Smooth muscle cell (in vitro differentiated cells): ENCODE measurements around the gene PAPPA. TPM values are rescaled to one million over a fixed set of nuclear protein-coding genes. Genes with fewer than 3 reads are reported as not detected.

Experiments used
- DNase-seq: peaks from one replicate; lab custom pipeline; 2025; ENCODE audit not compliant: unreplicated experiment; lab: John Stamatoyannopoulos, UW
- H2AFZ ChIP-seq: fragments of 200-600 bp; sonication (generic); 2 replicates; pipeline ENCODE4 v1.6.0; 2016; ENCODE audit warnings: antibody characterized with exemption, low read depth, mild to moderate bottlenecking
- H3F3A ChIP-seq: fragments of 200-600 bp; sonication (generic); 2 replicates; pipeline ENCODE4 v1.6.0; 2017; ENCODE audit warnings: antibody characterized with exemption, low read depth
- H3K27ac ChIP-seq: fragments of 200-600 bp; sonication (generic); 2 replicates; pipeline ENCODE4 v1.5.1; 2016; ENCODE audit warnings: low read depth, mild to moderate bottlenecking
- H3K27me3 ChIP-seq: fragments of 200-600 bp; sonication (generic); 2 replicates; pipeline ENCODE4 v1.6.1; 2016; ENCODE audit warnings: low read depth, mild to moderate bottlenecking
- H3K36me3 ChIP-seq: fragments of 200-600 bp; sonication (generic); 2 replicates; pipeline ENCODE4 v1.5.1; 2016; ENCODE audit warnings: low read depth
- H3K4me1 ChIP-seq: fragments of 200-600 bp; sonication (generic); 2 replicates; pipeline ENCODE4 v1.5.1; 2016; ENCODE audit warnings: low read depth
- H3K4me2 ChIP-seq: fragments of 200-600 bp; sonication (generic); 2 replicates; pipeline ENCODE4 v1.6.0; 2016; ENCODE audit warnings: mild to moderate bottlenecking
- H3K4me3 ChIP-seq: fragments of 200-600 bp; sonication (generic); 2 replicates; pipeline ENCODE4 v1.5.1; 2016; ENCODE audit warnings: mild to moderate bottlenecking
- H3K79me2 ChIP-seq: fragments of 200-600 bp; sonication (generic); 2 replicates; pipeline ENCODE4 v1.6.0; 2016; ENCODE audit warnings: low read depth, mild to moderate bottlenecking
- H3K9ac ChIP-seq: fragments of 200-600 bp; sonication (generic); 2 replicates; pipeline ENCODE4 v1.6.0; 2016; ENCODE audit warnings: low read depth
- H3K9me3 ChIP-seq: fragments of 200-600 bp; sonication (generic); replicated peaks from 2 replicates; pipeline ENCODE4 v1.5.1; 2016; ENCODE audit warnings: low read depth
- H4K20me1 ChIP-seq: fragments of 200-600 bp; sonication (generic); 2 replicates; pipeline ENCODE4 v1.6.0; 2016; ENCODE audit warnings: low read depth
- CTCF ChIP-seq: fragments of 200-600 bp; sonication (generic); IDR thresholded peaks from 2 replicates; pipeline ENCODE4 v1.5.1; 2017; ENCODE audit warnings: borderline replicate concordance, mild to moderate bottlenecking, antibody characterized with exemption; ENCODE audit not compliant: insufficient read depth, poor library complexity, severe bottlenecking
- WGBS: methylation state at CpG from one replicate; pipeline ENCODE4 v1.1.7; 2016; ENCODE audit warnings: low lambda C conversion rate; 5-methylcytosine and 5-hydroxymethylcytosine counted together
- polyA plus RNA-seq: library from polyadenylated mRNA; unstranded; fragments of >200 nt; fragmentation: Nextera tagmentation; extraction: Ambion mirVana; gene quantifications from 2 replicates; pipeline ENCODE4 v1.2.1, GENCODE V29; 2016
- total RNA-seq: library from RNA; depleted of rRNA; stranded (reverse); fragments of >200 nt; gene quantifications from 2 replicates; pipeline ENCODE4 v1.2.3, GENCODE V29; 2014

Gene PAPPA
- total and polyA plus RNA-seq, 2 experiments from 2014 or later, result 27.7 to 114 TPM

GRCh38 chr9:116193636-116194035 lies 40.0 kb downstream of the PAPPA start:
- no peaks in the 10 kb centered on the region for H3K27me3 ChIP-seq
- H2AFZ ChIP-seq, result no peak overlapping the region
- H3K4me2 ChIP-seq, result peak overlapping the region; percentile 36
- no peak for TF ChIP-seq CTCF
- peaks cover 3% of the 10 kb centered on the region for H3K36me3 ChIP-seq
- H3F3A ChIP-seq, result peaks cover 8% of the 10 kb centered on the region
- peaks cover 22% of the 10 kb centered on the region for H3K79me2 ChIP-seq
- no peak for DNase-seq
- H3K27ac ChIP-seq, result peak overlapping the region; percentile 68
- peaks cover 8% of the 10 kb centered on the region for H3K4me1 ChIP-seq
- H3K4me3 ChIP-seq, result no peak overlapping the region
- no peaks in the 10 kb centered on the region for H3K9me3 ChIP-seq
- peak overlapping the region; percentile 43 for H3K9ac ChIP-seq
- H4K20me1 ChIP-seq, result peaks cover 64% of the 10 kb centered on the region

GRCh38 chr9:116196806-116197205 lies 43.2 kb downstream of the PAPPA start:
- H3K4me3 ChIP-seq, result no peak overlapping the region
- peaks cover 74% of the 10 kb centered on the region for H4K20me1 ChIP-seq
- H2AFZ ChIP-seq, result no peak overlapping the region
- no peaks in the 10 kb centered on the region for H3K9me3 ChIP-seq
- no peaks in the 10 kb centered on the region for H3K27me3 ChIP-seq
- 91% methylated on average over 2 of the region's 2 CpGs for WGBS
- no peak overlapping the region for H3K27ac ChIP-seq
- peaks cover 5% of the 10 kb centered on the region for H3K4me1 ChIP-seq
- peaks cover 8% of the 10 kb centered on the region for H3K36me3 ChIP-seq
- no peak overlapping the region for H3K9ac ChIP-seq
- H3K79me2 ChIP-seq, result peaks cover 26% of the 10 kb centered on the region
- TF ChIP-seq CTCF, result no peak
- H3F3A ChIP-seq, result peaks cover 8% of the 10 kb centered on the region
- no peak for DNase-seq
- H3K4me2 ChIP-seq, result no peak overlapping the region

DNA sequence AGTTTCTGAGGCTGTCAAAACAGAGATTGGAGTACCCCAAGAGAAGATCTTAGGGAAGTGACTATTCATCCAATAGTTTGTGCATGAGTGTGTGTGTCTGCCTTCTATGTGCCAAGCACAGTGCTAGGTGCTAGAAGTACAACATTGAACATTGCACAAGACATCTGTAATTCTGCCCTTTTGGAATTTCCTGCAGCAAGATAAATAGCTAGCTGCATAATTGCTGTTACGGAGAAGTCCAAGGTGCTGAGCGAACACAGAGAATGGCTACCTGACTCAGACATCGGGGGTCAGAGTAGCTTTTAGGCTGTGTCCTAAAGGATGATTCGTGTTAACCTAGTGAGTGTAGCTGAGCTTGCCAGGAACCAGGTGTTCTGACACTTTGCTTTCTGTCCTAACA lies 44.8 kb downstream of the PAPPA start:
- Histone ChIP-seq H3K4me1 (peaks cover 2% of the 10 kb centered on the region), H3K9me3 (no peaks in the 10 kb centered on the region), H3K9ac (no peak overlapping the region), H2AFZ (no peak overlapping the region), H4K20me1 (peaks cover 84% of the 10 kb centered on the region), H3K27me3 (no peaks in the 10 kb centered on the region), H3K4me2 (no peak overlapping the region), H3F3A (peaks cover 8% of the 10 kb centered on the region), H3K36me3 (peaks cover 16% of the 10 kb centered on the region), H3K4me3 (no peak overlapping the region), H3K27ac (no peak overlapping the region), H3K79me2 (peaks cover 26% of the 10 kb centered on the region)
- no peak for DNase-seq
- 78% methylated on average over 4 of the region's 4 CpGs for WGBS
- no peak for TF ChIP-seq CTCF

DNA sequence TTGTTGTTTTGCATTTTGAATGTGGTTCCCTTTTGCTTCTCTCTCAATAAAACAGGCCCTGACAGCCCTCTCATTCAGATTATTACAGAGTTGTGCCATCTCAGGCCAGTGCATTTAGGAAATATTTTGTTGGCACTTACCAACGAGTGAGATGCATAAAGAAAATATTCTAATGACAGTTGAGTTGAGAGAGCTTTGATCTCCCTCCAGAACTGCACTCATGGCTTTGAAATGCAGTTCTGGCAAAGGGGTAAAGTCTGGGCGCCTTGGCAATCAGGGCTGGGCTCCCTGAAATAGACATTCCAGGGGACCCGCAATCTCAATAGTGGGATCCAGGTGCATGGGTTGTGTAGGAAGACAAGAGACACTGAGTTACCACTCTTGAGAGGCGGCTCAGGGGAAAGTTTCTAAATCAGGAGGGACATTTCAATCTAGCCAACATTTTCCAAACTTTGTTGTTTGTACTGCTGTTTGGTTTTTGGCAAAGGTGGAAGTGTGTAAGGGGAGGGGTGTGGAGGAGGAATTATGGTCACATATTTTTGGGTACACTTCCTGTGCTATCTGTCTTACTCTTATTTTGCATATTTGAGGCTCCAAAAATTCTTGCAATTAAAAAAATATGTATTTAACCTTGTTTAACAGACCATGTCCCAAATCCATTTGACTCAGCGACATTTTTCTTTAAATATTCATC lies 48.8 kb downstream of the PAPPA start:
- no peak for TF ChIP-seq CTCF
- Histone ChIP-seq H3K4me1 (no peaks in the 10 kb centered on the region), H3K79me2 (peaks cover 19% of the 10 kb centered on the region), H3K9me3 (no peaks in the 10 kb centered on the region), H3K9ac (no peak overlapping the region), H2AFZ (no peak overlapping the region), H4K20me1 (peaks cover 63% of the 10 kb centered on the region), H3K36me3 (peaks cover 16% of the 10 kb centered on the region), H3K27me3 (no peaks in the 10 kb centered on the region), H3K27ac (no peak overlapping the region), H3K4me2 (no peak overlapping the region), H3K4me3 (no peak overlapping the region), H3F3A (no peaks in the 10 kb centered on the region)
- 94% methylated on average over 5 of the region's 5 CpGs for WGBS
- no peak for DNase-seq
